Activated T-cell treated with anti-CD3 and anti-CD28 coated beads for 4 hours (primary cell): ENCODE results near the gene LIN7C.

Source experiments
- DNase-seq: peaks from one replicate; pipeline ENCODE4 v3.0.0-alpha.2; 2020

Gene LIN7C

DNA sequence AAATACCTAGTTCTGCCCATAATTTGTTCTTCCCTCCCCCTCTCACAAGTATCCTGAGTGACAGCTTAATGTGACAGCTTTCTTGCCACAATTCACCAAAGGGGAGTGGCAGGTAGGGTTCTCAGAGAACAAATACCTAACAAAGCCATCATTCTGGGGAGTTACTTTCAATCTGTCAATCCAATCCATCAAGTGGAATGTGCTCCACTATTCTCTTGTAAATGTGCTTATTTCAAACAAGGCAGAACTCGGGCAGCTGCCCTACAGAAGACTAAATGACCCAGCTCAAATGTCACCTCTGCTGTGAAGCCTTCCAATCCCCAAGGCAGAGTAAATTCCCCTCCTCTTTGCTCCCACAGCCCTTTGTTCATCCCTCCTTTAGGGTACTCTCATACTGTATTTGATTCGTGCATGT, 61.8 kb downstream of the LIN7C start:
- DNase-seq: no peak
